Erythroblast (primary cell): ENCODE data around the gene SERPINB1.

Source experiments
- GATA1 ChIP-seq: IDR thresholded peaks from 2 replicates; pipeline ENCODE4 v1.6.1; 2011; ENCODE audit warnings: low read depth, mild to moderate bottlenecking, control low read depth, low read length, moderate library complexity
- POLR2A ChIP-seq: IDR thresholded peaks from 2 replicates; pipeline ENCODE4 v1.6.1; 2011; ENCODE audit warnings: mild to moderate bottlenecking, low read length

DNA sequence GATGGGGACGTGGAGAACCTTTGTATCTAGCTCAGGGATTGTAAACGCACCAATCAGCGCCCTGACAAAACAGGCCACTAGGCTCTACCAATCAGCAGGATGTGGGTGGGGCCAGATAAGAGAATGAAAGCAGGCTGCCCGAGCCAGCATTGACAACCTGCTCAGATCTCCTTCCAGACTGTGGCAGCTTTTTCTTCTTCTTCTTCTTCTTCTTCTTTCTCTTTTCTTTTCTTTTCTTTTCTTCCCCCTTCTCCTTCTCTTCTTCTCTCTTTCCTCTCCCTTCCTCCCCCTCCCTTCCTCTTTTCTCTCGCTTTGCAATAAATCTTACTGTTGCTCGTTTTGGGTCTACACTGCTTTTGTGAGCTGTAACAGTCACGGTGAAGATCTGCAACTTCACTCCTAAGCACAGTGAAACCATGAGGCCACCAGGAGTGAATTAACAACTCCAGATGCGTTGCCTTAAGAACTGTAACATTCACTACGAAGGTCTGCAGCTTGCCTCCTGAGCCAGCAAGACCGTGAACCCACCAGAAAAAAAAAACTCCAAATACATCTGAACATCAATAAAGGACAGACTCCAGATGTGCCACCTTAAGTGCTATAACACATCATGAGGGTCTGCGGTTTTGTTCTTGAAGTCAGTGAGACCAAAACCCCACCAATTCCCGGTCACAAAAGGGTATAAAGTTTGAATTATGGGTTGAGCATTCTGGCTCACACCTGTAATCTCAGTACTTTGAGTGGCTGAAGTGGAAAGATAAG is 19.6 kb upstream of the SERPINB1 start:
- no peak for TF ChIP-seq POLR2A
- no peak for TF ChIP-seq GATA1
